ENCODE results near the gene SULT2A1. TPM values are rescaled to one million over a fixed set of nuclear protein-coding genes. Genes with fewer than 3 reads are reported as not detected.
"Not testable (repeated sequence)": the region's sequence is repeated elsewhere in the genome, so short reads cannot be mapped to it uniquely, and the experiment has no call there.

SULT2A1 gene
- polyA plus RNA-seq, 4 donors = 0.19 to 0.68 (median 0.30) TPM; not detected in 1

DNA sequence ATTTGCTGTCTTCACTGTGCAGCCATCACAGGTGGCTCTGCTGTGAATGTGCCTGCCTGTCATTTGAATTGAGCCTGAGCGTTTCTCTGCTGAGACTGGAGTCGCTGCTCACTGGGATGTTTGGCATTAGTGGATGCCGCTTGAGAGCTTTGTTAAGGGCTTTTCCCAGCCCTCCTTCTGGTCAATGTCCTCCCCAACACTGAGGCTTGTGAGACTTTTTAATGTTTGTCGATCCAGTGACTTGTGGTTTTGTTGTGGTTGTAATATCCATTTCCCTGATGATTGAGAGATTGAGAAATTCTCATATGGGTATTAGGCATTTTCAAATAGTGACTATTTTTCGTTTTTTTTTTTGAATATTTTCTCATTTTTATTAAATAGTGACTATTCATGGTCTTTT is 24.5 kb downstream of the SULT2A1 start:
- no peak for DNase-seq (ENCODE audit: low read depth in 4 of 4, low spot score in 2 of 4)

DNA sequence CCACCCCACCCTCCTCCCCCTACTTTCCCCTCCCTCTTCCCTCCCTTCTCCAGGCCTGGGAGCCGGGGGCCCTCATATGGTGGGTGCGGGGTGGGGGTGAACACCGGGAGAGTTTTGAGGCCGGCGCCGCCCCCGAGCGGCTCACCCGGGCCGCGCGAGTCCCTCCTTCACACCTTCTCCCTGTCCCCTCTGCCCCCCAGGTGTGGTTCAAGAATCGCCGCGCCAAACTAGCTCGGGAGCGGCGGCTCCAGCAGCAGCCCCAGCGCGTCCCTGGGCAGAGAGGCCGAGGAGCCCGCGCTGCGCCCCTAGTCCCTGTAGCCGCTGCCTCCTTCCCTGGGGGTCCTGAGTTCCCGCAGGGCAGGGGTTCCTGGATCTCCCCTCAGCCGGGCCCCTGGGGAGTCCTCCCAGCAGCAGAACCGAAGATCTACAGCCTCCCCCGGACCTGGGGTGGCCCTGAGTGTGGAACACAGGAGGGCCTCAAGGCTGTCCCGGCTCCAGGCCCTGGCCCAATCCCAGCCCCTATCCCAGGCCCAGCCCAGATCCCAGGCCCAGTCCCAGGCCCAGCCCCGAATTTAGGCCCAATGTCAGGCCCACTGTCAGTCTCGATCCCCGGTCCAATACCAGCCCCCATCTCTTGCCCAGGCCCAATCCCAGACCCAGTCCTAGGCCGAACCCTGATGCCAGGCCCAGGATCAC is 25.4 kb downstream of the SULT2A1 start:
- no peak for DNase-seq (ENCODE audit: low read depth in 4 of 4, low spot score in 2 of 4)

DNA sequence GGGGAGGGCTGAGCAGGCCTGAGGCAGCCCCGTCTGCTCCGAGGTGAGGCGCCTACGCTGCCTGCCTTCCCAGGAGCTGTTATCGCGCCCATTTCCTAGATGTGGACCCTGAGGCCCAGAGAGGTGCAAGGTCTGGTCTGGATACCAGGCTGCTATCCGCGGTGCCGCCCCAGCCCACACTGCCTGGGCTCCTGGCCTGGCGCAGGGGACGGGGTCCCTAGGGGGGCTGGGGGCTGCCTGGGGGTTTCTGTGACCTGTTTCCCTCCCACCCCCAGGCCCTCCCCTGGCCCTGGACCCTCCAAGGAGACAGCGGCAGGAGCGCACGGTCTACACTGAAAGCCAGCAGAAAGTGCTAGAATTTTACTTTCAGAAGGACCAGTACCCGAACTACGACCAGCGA is 26.3 kb downstream of the SULT2A1 start:
- not testable (repeated sequence) for DNase-seq (ENCODE audit: low read depth in 4 of 4, low spot score in 2 of 4)

DNA sequence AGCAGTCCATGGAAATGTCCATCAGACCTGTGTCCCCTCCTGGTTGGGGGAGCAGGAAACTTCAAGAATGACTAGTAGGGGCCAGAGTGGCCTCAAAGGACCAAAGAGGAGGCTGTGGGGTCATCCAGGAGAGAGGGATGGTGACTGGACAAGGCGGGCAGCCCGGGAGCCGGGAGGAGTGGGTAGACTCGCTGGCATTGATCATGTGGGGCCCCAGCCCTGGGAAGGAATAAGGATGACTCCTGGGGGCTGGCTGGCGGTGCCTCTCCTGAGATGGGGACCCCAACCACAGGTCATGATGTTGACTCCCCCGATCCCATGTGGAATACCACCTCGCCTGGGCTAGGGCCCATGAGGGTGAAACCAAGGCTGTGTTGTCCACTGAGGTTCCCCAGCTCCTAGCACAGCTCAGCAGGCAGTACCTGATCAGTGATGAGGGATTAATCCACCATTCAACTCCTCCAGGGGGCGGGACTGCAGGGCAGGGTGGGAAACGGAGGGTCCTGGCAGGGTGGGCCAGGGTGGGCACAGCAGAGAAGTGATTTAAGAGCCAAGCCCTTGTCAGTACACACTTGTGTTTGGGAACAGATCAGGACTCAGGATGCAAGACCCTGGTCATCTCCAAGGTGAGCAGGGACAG is 27.3 kb downstream of the SULT2A1 start, which contains the start of gene TPRX2:
Gene TPRX2 (plus strand): TSS at position 590 of the 640 bp plus-strand sequence. CDS start 12 bp downstream, at position 602.
- not testable (repeated sequence) for DNase-seq (ENCODE audit: low read depth in 4 of 4, low spot score in 2 of 4)

DNA sequence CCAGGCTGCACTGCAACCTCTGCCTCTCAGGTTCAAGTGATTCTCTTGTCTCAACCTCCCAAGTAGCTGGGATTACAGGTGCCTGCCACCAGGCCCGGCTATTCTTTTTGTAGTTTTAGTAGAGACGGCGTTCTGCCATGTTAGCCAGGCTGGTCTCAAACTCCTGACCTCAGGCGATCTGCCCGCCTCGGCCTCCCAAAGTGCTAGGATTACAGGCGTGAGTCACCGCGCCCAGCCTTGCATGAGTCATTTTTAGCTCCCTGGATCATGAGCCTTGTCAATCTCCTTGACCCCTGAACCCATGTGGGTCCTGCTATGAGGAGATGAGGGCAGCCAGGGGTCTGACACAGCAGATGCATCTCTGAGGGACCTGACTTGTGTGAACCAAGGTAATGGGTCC is 27.9 kb downstream of the SULT2A1 start:
- DNase-seq (ENCODE audit: low read depth in 4 of 4, low spot score in 2 of 4) = not testable (repeated sequence)

DNA sequence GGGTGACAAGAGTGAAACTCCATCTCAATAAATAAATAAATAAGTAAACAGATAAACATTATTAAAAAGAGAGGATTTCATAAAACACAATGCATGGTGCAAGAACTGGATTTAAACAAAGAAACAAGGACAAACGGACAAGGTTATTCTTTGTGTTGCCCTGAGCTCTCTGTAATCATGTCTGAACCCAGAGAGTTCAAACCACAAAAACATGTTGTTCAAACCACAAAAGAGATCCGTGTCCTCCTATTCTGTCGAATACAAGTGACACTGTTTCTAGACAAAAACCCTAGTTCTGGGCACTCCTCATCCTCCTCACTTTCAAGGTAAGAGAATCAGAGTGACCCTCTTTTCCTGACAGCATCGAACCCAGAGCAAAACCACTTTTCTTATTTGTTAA is 31.7 kb downstream of the SULT2A1 start:
- no peak for DNase-seq (ENCODE audit: low read depth in 4 of 4, low spot score in 2 of 4)

DNA sequence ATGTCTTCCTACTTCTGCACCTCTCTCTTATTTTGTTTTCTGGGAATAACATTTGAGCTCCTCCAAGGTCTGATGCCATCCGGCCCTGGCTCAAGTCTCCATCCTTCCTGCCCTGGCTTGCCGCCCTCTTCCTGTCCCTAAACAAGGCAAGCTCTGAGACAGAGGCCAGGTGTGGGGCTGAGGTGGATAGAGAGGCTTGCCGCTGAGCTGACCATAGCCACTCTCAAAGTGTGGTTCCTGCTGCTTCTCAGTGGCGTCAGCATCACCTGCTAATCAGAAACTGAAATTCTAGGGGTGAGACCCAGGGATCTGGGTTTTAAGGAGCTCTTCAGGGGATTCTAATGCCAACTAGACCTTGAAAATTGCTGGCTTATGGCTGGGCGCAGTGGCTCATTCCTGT is 33.1 kb downstream of the SULT2A1 start:
- no peak for DNase-seq (ENCODE audit: low read depth in 4 of 4, low spot score in 2 of 4)

DNA sequence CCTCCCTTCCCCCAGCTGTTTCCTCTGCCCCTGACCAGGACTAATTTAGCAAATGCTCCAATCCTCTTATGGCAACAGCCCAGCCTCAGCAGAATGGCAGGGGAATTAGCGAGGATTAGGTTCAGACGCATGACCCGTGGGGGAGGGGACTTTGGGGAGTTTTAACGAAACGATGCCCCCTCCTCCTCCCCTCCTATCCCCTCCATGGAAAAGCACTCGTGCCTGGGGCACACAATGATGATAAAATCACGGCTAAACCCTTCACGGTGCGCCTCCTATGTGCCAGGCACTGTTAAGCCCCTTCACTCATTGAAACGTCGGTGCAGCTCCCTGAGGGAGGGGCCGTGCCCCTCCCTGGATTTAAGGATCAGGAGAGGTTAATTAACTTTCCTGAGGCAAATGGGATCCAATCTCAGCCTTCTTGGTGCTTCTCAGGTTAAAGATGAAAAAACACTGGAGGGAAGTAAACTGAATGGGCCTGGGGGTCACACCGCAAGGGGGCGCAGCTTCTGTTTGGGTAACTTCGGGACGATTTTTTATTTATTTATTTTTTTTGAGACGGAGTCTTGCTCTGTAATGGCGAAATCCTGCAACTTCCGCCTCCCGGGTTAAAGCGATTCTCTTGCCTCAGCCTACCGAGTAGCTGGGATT is 37.2 kb downstream of the SULT2A1 start:
- no peak for DNase-seq (ENCODE audit: low read depth in 4 of 4, low spot score in 2 of 4)

DNA sequence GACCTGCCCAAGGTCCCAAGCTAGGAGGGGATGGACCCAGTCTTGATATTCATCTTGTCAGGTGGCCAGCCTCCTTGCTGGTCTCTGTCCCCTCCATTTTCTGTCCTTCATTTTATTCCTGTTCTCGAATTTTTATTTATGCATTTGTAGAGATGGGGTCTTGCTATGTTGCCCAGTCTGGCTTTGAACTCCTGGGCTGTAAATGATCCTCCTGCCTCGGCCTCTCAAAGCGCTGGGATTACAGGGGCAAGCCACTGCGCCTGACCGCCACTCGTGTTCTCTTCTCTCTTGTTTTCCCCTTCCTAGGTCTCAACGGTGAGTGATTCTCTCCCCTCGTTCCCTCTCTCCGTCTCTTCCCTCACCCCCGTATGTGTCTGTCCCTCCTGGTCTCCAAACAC is 37.7 kb downstream of the SULT2A1 start:
- no peak for DNase-seq (ENCODE audit: low read depth in 4 of 4, low spot score in 2 of 4)

DNA sequence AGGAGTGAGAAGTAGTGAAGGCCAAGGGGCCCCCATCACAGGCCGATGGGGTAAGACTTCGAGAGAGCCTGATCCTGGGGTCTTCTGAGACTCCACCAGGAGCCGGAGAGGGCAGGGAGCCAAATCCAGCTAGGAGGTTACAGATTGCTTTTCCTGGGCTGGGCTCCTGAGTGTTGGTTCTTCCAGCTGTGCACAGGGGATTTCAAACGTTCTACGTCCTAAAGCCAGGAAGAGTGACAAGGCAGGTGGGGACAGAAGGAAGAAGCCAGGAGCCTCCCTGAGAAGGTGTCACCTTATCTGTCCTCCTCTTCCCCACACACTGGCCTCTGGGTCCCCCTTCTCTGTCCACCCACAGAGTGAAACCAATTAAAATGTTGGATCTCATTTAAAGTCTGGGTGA is 43.2 kb downstream of the SULT2A1 start:
- no peak for DNase-seq (ENCODE audit: low read depth in 4 of 4, low spot score in 2 of 4)

DNA sequence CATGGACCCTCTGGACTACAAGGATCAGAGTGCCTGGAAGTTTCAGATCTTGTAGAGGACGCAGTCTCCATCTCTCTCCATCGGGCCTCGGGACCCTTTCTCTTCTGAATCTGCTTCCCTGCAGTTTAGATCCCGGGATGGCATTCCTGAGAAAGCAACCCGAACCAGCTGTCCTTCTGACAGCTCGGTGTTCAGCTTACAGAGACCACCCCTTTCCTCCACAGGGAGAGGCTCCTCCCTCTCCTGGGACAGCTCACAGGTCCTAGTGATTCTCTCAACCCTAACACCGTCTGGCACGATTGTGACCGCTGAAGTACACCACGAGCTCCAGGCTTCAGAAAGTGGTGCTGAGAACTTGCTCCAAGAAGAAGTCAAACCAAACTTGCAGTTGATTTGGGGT is 46.2 kb downstream of the SULT2A1 start:
- DNase-seq (ENCODE audit: low read depth in 4 of 4, low spot score in 2 of 4) = peak; percentile 13 to 47 (median 22)

DNA sequence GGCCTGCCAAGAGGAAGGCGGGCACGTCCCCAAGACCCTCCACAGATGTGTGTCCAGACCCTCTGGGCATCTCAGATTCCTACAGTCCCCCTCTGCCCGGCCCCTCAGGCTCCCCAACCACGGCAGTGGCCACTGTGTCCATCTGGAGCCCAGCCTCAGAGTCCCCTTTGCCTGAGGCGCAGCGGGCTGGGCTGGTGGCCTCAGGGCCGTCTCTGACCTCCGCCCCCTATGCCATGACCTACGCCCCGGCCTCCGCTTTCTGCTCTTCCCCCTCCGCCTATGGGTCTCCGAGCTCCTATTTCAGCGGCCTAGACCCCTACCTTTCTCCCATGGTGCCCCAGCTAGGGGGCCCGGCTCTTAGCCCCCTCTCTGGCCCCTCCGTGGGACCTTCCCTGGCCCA is 46.7 kb downstream of the SULT2A1 start:
- no peak for DNase-seq (ENCODE audit: low read depth in 4 of 4, low spot score in 2 of 4)

DNA sequence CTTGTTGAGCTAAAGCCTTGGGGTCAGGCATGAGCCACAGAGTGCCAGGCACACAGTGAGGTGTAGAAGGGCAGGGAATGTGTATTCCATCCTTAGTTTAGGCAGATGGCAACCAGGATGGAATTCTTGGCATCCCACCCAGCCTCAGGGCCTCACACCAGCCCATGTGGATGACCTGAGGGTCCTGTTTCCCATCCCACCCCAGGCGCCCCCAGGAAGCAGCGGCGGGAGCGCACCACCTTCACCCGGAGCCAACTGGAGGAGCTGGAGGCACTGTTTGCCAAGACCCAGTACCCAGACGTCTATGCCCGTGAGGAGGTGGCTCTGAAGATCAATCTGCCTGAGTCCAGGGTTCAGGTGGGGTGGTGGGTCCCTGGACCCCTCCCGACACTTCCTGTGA is 50.1 kb downstream of the SULT2A1 start:
- DNase-seq (ENCODE audit: low read depth in 4 of 4, low spot score in 2 of 4) = no peak

DNA sequence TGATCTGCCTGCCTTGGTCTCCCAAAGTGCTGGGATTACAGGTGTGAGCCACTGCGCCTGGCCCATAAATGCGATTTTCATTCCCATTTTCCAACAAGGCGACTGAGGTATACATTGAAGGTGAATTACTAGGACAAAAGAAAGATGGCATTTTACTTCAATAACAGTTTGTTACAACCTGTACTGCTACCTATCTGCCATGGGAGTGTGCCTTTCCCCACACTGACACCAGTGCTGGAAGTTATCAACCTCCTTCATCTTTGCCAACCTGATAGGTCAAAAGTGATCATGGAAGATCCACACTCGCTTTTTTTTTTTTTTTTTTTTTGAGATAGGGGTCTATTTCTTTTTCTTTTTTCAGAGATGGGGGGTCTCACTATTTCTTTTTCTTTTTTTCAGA is 53.4 kb downstream of the SULT2A1 start:
- no peak for DNase-seq (ENCODE audit: low read depth in 4 of 4, low spot score in 2 of 4)

DNA sequence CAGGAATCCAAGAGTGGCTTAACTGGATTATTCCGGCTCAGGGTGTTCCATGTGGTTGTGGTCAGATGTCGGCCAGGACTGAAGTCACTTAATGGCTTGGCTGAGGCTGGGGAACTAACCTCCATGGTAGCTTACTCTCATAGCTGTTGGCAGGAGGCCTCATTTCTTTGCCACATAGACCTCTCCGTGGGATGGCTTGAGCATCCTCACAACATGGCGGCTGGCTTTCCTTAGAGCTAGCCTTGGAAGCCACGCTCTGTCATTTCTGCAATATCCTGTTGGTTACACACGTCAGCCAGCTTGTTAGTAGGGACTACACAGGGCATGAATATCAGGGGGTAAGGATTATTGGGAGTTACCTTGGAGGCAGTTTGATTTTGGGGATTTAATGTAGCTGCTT is 59.3 kb downstream of the SULT2A1 start:
- no peak for DNase-seq (ENCODE audit: low read depth in 4 of 4, low spot score in 2 of 4)

DNA sequence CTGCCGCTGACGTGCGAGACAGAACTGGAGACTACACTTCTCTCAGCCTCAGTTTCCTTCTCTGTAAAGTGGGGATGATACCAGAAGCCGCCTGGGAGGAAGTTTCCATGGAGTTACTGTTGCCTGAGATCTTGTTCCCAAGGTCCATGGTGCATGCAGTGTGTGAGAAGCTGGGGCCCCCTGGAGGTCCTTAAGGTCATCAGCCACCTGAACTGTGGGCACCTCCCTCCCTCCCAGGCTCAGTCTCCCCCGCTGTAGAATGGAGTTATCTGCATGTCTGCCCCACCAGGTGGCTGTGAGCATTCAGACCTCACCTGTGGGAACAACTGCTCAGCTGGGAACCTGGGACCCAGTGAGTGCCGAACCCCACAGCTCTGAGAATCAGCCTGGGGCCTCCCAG is 61.7 kb downstream of the SULT2A1 start:
- DNase-seq (ENCODE audit: low read depth in 4 of 4, low spot score in 2 of 4) = no peak

DNA sequence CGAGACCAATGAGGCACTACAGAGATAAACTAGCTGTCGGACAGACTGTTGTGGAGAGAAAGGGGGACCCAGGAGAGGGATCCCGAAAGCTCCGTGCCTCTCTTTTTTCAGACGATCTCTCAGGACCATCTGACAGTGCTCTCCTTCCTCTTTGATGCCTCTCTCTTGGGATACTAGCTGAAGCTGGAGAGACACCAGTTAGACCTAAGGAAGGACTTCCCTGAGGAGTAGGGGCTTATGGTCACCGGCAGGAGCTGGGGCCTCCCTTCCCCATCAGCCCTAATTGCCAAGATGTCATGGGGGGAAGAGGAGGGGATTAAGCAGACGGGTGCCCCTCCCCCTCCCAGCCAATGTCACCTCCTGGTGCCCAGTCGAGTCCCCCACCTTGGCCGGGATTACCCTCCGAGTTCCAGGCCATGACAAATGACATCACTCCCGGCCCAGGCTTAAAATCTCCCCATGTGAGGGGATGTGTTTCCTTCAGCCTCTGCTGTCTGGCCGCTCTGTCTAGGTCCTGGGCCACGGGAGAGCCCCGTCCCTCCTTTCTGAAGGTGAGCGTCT is 64.6 kb downstream of the SULT2A1 start, which contains the start of gene CRX:
Gene CRX (plus strand): TSS at position 478 of the 561 bp plus-strand sequence. CDS start 12,507 bp downstream, outside the sequence.
- no peak for DNase-seq (ENCODE audit: low read depth in 4 of 4, low spot score in 2 of 4)

Measured in left renal cortex interstitium (tissue), 4 donors.